ENCODE data around the gene SRSF3. TPM values are rescaled to one million over a fixed set of nuclear protein-coding genes. Genes with fewer than 3 reads are reported as not detected.
A peak's percentile ranks its signal among the peaks of the same experiment; 100 is the strongest.

The SRSF3 gene
- polyA plus RNA-seq, 4 donors, result 115 to 400 (median 219) TPM

GRCh38 chr6:36550473-36551000 lies 43.6 kb upstream of the SRSF3 start:
- 39 to 70% (median 46%) methylated on average over 1 of the region's 1 CpG for WGBS, 3 donors
- no peak for FAIRE-seq
- no peak overlapping the region for H3K27ac ChIP-seq (ENCODE audit: low read depth in 1 of 3, low read length in 2 of 3)
- no peaks in the 10 kb centered on the region for H3K9me3 ChIP-seq (ENCODE audit: control insufficient read depth in 2 of 2, insufficient read depth in 1 of 2, low read depth in 1 of 2, low read length in 1 of 2)
- peaks cover 3 to 8% (median 7%) of the 10 kb centered on the region in 3 donors for H3K4me1 ChIP-seq (ENCODE audit: control insufficient read depth in 3 of 3, insufficient read depth in 2 of 3, low read depth in 1 of 3, low read length in 2 of 3)
- no peaks in the 10 kb centered on the region for H3K36me3 ChIP-seq (ENCODE audit: control insufficient read depth in 3 of 3, insufficient read depth in 2 of 3, low read depth in 1 of 3, low read length in 3 of 3)
- H3K27me3 ChIP-seq (ENCODE audit: control insufficient read depth in 3 of 3, insufficient read depth in 3 of 3, low read length in 3 of 3), result no peaks in the 10 kb centered on the region
- no peak for DNase-seq
- H3K4me3 ChIP-seq (ENCODE audit: low read depth in 1 of 3, low read length in 3 of 3), result no peak overlapping the region

GRCh38 chr6:36555750-36556252 lies 38.4 kb upstream of the SRSF3 start:
- 65 to 75% (median 73%) methylated on average over 1 of the region's 1 CpG for WGBS, 3 donors
- no peaks in the 10 kb centered on the region for H3K36me3 ChIP-seq (ENCODE audit: control insufficient read depth in 3 of 3, insufficient read depth in 2 of 3, low read depth in 1 of 3, low read length in 3 of 3)
- no peaks in the 10 kb centered on the region for H3K27me3 ChIP-seq (ENCODE audit: control insufficient read depth in 3 of 3, insufficient read depth in 3 of 3, low read length in 3 of 3)
- DNase-seq (no peak), FAIRE-seq (no peak)
- no peaks in the 10 kb centered on the region for H3K4me1 ChIP-seq (ENCODE audit: control insufficient read depth in 3 of 3, insufficient read depth in 2 of 3, low read depth in 1 of 3, low read length in 2 of 3)
- H3K27ac ChIP-seq (ENCODE audit: low read depth in 1 of 3, low read length in 2 of 3), result no peak overlapping the region
- H3K9me3 ChIP-seq (ENCODE audit: control insufficient read depth in 2 of 2, insufficient read depth in 1 of 2, low read depth in 1 of 2, low read length in 1 of 2), result no peaks in the 10 kb centered on the region
- H3K4me3 ChIP-seq (ENCODE audit: low read depth in 1 of 3, low read length in 3 of 3), result no peak overlapping the region

GRCh38 chr6:36556281-36556680 lies 37.9 kb upstream of the SRSF3 start:
- FAIRE-seq (no peak), DNase-seq (no peak)
- no peaks in the 10 kb centered on the region for H3K9me3 ChIP-seq (ENCODE audit: control insufficient read depth in 2 of 2, insufficient read depth in 1 of 2, low read depth in 1 of 2, low read length in 1 of 2)
- 87 to 93% (median 88%) methylated on average over 5 of the region's 5 CpGs for WGBS, 3 donors
- no peak overlapping the region for H3K27ac ChIP-seq (ENCODE audit: low read depth in 1 of 3, low read length in 2 of 3)
- no peaks in the 10 kb centered on the region for H3K27me3 ChIP-seq (ENCODE audit: control insufficient read depth in 3 of 3, insufficient read depth in 3 of 3, low read length in 3 of 3)
- no peak overlapping the region for H3K4me3 ChIP-seq (ENCODE audit: low read depth in 1 of 3, low read length in 3 of 3)
- H3K4me1 ChIP-seq (ENCODE audit: control insufficient read depth in 3 of 3, insufficient read depth in 2 of 3, low read depth in 1 of 3, low read length in 2 of 3), result no peaks in the 10 kb centered on the region
- H3K36me3 ChIP-seq (ENCODE audit: control insufficient read depth in 3 of 3, insufficient read depth in 2 of 3, low read depth in 1 of 3, low read length in 3 of 3), result no peaks in the 10 kb centered on the region

- FAIRE-seq (no peak), DNase-seq (no peak)
- WGBS, 3 donors, result 77 to 83% (median 80%) methylated on average over 7 of the region's 7 CpGs
These were observed 35.0 kb upstream of the SRSF3 start for GRCh38 chr6:36559011-36559793.

GRCh38 chr6:36560822-36561221 lies 33.3 kb upstream of the SRSF3 start:
- Histone ChIP-seq H3K4me1 (ENCODE audit: control insufficient read depth in 3 of 3, insufficient read depth in 2 of 3, low read depth in 1 of 3, low read length in 2 of 3) (peaks cover 0 to 9% (median 0%) of the 10 kb centered on the region in 3 donors), H3K27me3 (ENCODE audit: control insufficient read depth in 3 of 3, insufficient read depth in 3 of 3, low read length in 3 of 3) (no peaks in the 10 kb centered on the region), H3K4me3 (ENCODE audit: low read depth in 1 of 3, low read length in 3 of 3) (no peak overlapping the region), H3K36me3 (ENCODE audit: control insufficient read depth in 3 of 3, insufficient read depth in 2 of 3, low read depth in 1 of 3, low read length in 3 of 3) (no peaks in the 10 kb centered on the region), H3K9me3 (ENCODE audit: control insufficient read depth in 2 of 2, insufficient read depth in 1 of 2, low read depth in 1 of 2, low read length in 1 of 2) (no peaks in the 10 kb centered on the region), H3K27ac (ENCODE audit: low read depth in 1 of 3, low read length in 2 of 3) (no peak overlapping the region)
- FAIRE-seq (no peak), DNase-seq (no peak)
- 95 to 97% (median 96%) methylated on average over 4 of the region's 4 CpGs for WGBS, 3 donors

More at GRCh38 chr6:36559011-36559793, 35.0 kb upstream of the SRSF3 start:
- Histone ChIP-seq H3K4me1 (ENCODE audit: control insufficient read depth in 3 of 3, insufficient read depth in 2 of 3, low read depth in 1 of 3, low read length in 2 of 3) (peaks cover 0 to 9% (median 0%) of the 10 kb centered on the region in 3 donors), H3K4me3 (ENCODE audit: low read depth in 1 of 3, low read length in 3 of 3) (no peak overlapping the region), H3K27ac (ENCODE audit: low read depth in 1 of 3, low read length in 2 of 3) (no peak overlapping the region), H3K27me3 (ENCODE audit: control insufficient read depth in 3 of 3, insufficient read depth in 3 of 3, low read length in 3 of 3) (no peaks in the 10 kb centered on the region), H3K9me3 (ENCODE audit: control insufficient read depth in 2 of 2, insufficient read depth in 1 of 2, low read depth in 1 of 2, low read length in 1 of 2) (no peaks in the 10 kb centered on the region), H3K36me3 (ENCODE audit: control insufficient read depth in 3 of 3, insufficient read depth in 2 of 3, low read depth in 1 of 3, low read length in 3 of 3) (no peaks in the 10 kb centered on the region)

GRCh38 chr6:36563237-36563927 lies 30.8 kb upstream of the SRSF3 start:
- Histone ChIP-seq H3K4me3 (ENCODE audit: low read depth in 1 of 3, low read length in 3 of 3) (no peak overlapping the region), H3K36me3 (ENCODE audit: control insufficient read depth in 3 of 3, insufficient read depth in 2 of 3, low read depth in 1 of 3, low read length in 3 of 3) (no peaks in the 10 kb centered on the region), H3K27me3 (ENCODE audit: control insufficient read depth in 3 of 3, insufficient read depth in 3 of 3, low read length in 3 of 3) (no peaks in the 10 kb centered on the region), H3K27ac (ENCODE audit: low read depth in 1 of 3, low read length in 2 of 3) (no peak overlapping the region), H3K4me1 (ENCODE audit: control insufficient read depth in 3 of 3, insufficient read depth in 2 of 3, low read depth in 1 of 3, low read length in 2 of 3) (peaks cover 0 to 12% (median 0%) of the 10 kb centered on the region in 3 donors), H3K9me3 (ENCODE audit: control insufficient read depth in 2 of 2, insufficient read depth in 1 of 2, low read depth in 1 of 2, low read length in 1 of 2) (no peaks in the 10 kb centered on the region)
- WGBS, 3 donors, result 24 to 43% (median 26%) methylated on average over 3 of the region's 3 CpGs
- no peak for FAIRE-seq
- peak in 1 of 2 donors; percentile 19 for DNase-seq

- WGBS, 3 donors, result 89 to 94% (median 91%) methylated on average over 3 to 4 of the region's 4 CpGs
- FAIRE-seq (no peak), DNase-seq (no peak)
These were observed 30.3 kb upstream of the SRSF3 start for GRCh38 chr6:36563928-36564284.

GRCh38 chr6:36566418-36566905 lies 27.7 kb upstream of the SRSF3 start:
- Histone ChIP-seq H3K4me1 (ENCODE audit: control insufficient read depth in 3 of 3, insufficient read depth in 2 of 3, low read depth in 1 of 3, low read length in 2 of 3) (peaks cover 0 to 12% (median 0%) of the 10 kb centered on the region in 3 donors), H3K9me3 (ENCODE audit: control insufficient read depth in 2 of 2, insufficient read depth in 1 of 2, low read depth in 1 of 2, low read length in 1 of 2) (no peaks in the 10 kb centered on the region), H3K27ac (ENCODE audit: low read depth in 1 of 3, low read length in 2 of 3) (peak overlapping the region in 1 of 3 donors; percentile 52), H3K36me3 (ENCODE audit: control insufficient read depth in 3 of 3, insufficient read depth in 2 of 3, low read depth in 1 of 3, low read length in 3 of 3) (no peaks in the 10 kb centered on the region), H3K27me3 (ENCODE audit: control insufficient read depth in 3 of 3, insufficient read depth in 3 of 3, low read length in 3 of 3) (no peaks in the 10 kb centered on the region), H3K4me3 (ENCODE audit: low read depth in 1 of 3, low read length in 3 of 3) (no peak overlapping the region)
- FAIRE-seq (no peak), DNase-seq (peak; percentile 86 to 92)
- 35 to 66% (median 55%) methylated on average over 8 of the region's 8 CpGs for WGBS, 3 donors

More at GRCh38 chr6:36563928-36564284, 30.3 kb upstream of the SRSF3 start:
- Histone ChIP-seq H3K27ac (ENCODE audit: low read depth in 1 of 3, low read length in 2 of 3) (no peak overlapping the region), H3K36me3 (ENCODE audit: control insufficient read depth in 3 of 3, insufficient read depth in 2 of 3, low read depth in 1 of 3, low read length in 3 of 3) (no peaks in the 10 kb centered on the region), H3K27me3 (ENCODE audit: control insufficient read depth in 3 of 3, insufficient read depth in 3 of 3, low read length in 3 of 3) (no peaks in the 10 kb centered on the region), H3K4me1 (ENCODE audit: control insufficient read depth in 3 of 3, insufficient read depth in 2 of 3, low read depth in 1 of 3, low read length in 2 of 3) (peaks cover 0 to 12% (median 0%) of the 10 kb centered on the region in 3 donors), H3K9me3 (ENCODE audit: control insufficient read depth in 2 of 2, insufficient read depth in 1 of 2, low read depth in 1 of 2, low read length in 1 of 2) (no peaks in the 10 kb centered on the region), H3K4me3 (ENCODE audit: low read depth in 1 of 3, low read length in 3 of 3) (no peak overlapping the region)

Measured in small intestine (tissue), 7 donors.